Measurements from ENCODE around the gene CST8. TPM values are rescaled to one million over a fixed set of nuclear protein-coding genes. Genes with fewer than 3 reads are reported as not detected.

The CST8 gene
- total RNA-seq, 1 donor from 2014 or later: not detected

GRCh38 chr20:23544133-23544532 lies 53.2 kb downstream of the CST8 start:
- Histone ChIP-seq H3K27me3 (ENCODE audit: control insufficient read depth, insufficient read depth, low read length) (no peaks in the 10 kb centered on the region), H3K36me3 (ENCODE audit: control insufficient read depth, insufficient read depth, low read length) (no peaks in the 10 kb centered on the region), H3K4me3 (ENCODE audit: low read depth, low read length) (no peak overlapping the region)
- no peak for DNase-seq (ENCODE audit: low read depth)
- no peak for TF ChIP-seq CTCF (IDR thresholded peaks at IDR 0.05; ENCODE audit: insufficient read depth, low read length, poor library complexity, severe bottlenecking)

Other genes with a start within 250 kb of the CST8 start
- gene NXT1, start 140.3 kb upstream of the CST8 start, total RNA-seq: 59.6 and 71.6 TPM in 2 replicates
- gene GZF1, start 128.9 kb upstream of the CST8 start, total RNA-seq: 13.0 and 20.0 TPM in 2 replicates
- 3.0 and 3.4 TPM in 2 replicates for gene NAPB, start 69.6 kb upstream of the CST8 start, total RNA-seq
- not detected in 2 replicates for gene CSTL1, start 51.4 kb upstream of the CST8 start, total RNA-seq
- gene CST11, start 38.2 kb upstream of the CST8 start, total RNA-seq: not detected in 2 replicates
- gene CST9L, start 77.4 kb downstream of the CST8 start, total RNA-seq: not detected in 2 replicates
- gene CST9, start 114.8 kb downstream of the CST8 start, total RNA-seq: not detected in 2 replicates
- 303 and 381 TPM in 2 replicates for gene CST3, start 146.8 kb downstream of the CST8 start, total RNA-seq
- not detected in 2 replicates for gene CST4, start 197.9 kb downstream of the CST8 start, total RNA-seq

Measured in kidney epithelial cell (primary cell).